BE2C (cell line): ENCODE data around the gene KCNQ2.

Source experiments
- DNase-seq: peaks from one replicate; pipeline ENCODE4 v3.0.0-alpha.2; 2020
- H3K27me3 ChIP-seq: fragments of 250-450 bp; sonication (Bioruptor Pico); 2 replicates; pipeline ENCODE4 v1.5.1; 2020; ENCODE audit warnings: mild to moderate bottlenecking
- H3K36me3 ChIP-seq: fragments of 250-450 bp; sonication (Bioruptor Pico); 2 replicates; pipeline ENCODE4 v1.5.1; 2020; ENCODE audit warnings: mild to moderate bottlenecking
- H3K4me1 ChIP-seq: fragments of 250-450 bp; sonication (Bioruptor Pico); 2 replicates; pipeline ENCODE4 v1.5.1; 2020
- H3K4me3 ChIP-seq: 2 replicates; pipeline ENCODE4 v1.5.1; 2011; ENCODE audit warnings: low read depth, low read length
- H3K9me3 ChIP-seq: fragments of 250-450 bp; sonication (Bioruptor Pico); 2 replicates; pipeline ENCODE4 v1.5.1; 2020
- CTCF ChIP-seq: IDR thresholded peaks from 2 replicates; pipeline ENCODE4 v1.5.1; 2012; ENCODE audit warnings: mild to moderate bottlenecking, low read depth, low read length

The KCNQ2 gene

DNA sequence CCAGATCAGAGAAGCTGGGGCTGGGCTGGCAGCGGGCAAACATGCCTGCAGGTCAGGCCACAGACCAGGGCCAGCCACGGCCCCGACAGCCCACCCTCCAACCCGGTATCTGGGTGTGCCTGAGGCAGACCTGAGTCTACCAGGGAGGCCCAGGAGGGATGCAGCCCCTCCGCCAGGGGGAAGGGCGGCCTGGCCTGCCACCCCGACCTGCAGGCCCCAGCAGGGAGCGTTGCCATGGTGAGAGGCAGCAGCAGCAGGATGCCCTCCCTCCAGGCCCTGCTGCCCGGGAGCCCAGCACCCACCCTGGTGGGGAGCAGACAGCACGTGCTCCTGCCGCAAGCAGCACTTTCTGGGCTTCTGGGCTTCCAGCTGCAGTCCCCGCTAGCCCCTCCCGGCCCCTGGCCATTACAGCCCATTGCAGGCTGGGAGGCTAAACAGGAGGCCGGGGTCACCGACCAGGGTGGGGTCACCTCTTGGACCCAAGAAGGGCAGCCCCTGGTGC is 30.3 kb upstream of the KCNQ2 start:
- Histone ChIP-seq H3K4me1 (peaks cover 28% of the 10 kb centered on the region), H3K4me3 (peak overlapping the region; percentile 41), H3K9me3 (peaks cover 4% of the 10 kb centered on the region; the same call in 1 of the 2 replicates), H3K27me3 (no peaks in the 10 kb centered on the region), H3K36me3 (peaks cover 2% of the 10 kb centered on the region)
- DNase-seq, result peak; percentile 96
- 0 out of 2 replicates have a peak, but pooled peaks have one; percentile 11 for TF ChIP-seq CTCF

DNA sequence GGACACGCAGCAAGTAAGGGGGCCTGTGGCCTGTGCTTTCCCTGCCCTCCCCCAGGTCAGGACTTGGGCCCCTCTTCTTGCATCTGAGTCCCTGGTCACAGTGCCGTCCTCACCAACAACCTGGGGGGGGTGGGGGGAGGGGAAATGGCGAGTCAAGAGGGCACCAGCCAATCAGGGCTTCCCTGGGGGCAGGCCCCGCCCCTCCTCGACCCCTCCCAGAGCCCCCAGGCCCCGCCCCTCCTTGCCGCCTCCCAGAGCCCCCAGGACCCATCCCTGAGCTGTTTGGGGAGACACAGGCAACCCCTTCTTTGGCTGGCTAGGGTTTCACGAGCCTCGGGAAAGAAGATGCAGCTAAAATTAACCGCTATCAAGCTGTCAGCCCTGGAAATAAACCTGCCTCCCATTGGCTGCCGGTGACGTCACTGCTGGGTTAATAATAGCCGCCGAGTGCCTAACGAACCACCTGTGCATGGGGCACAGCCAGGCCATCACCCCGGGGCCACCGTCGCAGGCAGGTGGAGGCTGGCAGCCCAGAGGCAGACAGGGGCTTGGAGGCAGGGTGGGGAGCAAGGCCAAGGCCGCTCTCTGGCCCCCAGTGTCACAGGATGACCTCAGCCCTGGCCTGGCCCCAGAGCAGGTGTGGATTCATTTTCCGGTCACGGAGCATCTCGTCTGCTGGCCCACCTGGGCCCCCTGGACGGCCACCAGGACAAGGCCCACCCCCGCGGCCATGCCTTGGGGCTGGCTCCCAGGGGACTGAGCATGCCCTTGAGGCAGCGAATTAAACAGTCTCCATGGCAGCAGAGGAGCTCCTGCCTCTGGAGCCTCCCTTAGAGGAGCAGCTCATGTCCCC is 29.6 kb upstream of the KCNQ2 start:
- no peaks in the 10 kb centered on the region for H3K27me3 ChIP-seq
- H3K9me3 ChIP-seq, result peaks cover 4% of the 10 kb centered on the region; the same call in 1 of the 2 replicates
- peaks cover 8% of the 10 kb centered on the region for H3K36me3 ChIP-seq
- H3K4me3 ChIP-seq, result peak overlapping the region; percentile 41
- peak; percentile 82 for DNase-seq
- TF ChIP-seq CTCF, result no peak
- peaks cover 33% of the 10 kb centered on the region for H3K4me1 ChIP-seq

DNA sequence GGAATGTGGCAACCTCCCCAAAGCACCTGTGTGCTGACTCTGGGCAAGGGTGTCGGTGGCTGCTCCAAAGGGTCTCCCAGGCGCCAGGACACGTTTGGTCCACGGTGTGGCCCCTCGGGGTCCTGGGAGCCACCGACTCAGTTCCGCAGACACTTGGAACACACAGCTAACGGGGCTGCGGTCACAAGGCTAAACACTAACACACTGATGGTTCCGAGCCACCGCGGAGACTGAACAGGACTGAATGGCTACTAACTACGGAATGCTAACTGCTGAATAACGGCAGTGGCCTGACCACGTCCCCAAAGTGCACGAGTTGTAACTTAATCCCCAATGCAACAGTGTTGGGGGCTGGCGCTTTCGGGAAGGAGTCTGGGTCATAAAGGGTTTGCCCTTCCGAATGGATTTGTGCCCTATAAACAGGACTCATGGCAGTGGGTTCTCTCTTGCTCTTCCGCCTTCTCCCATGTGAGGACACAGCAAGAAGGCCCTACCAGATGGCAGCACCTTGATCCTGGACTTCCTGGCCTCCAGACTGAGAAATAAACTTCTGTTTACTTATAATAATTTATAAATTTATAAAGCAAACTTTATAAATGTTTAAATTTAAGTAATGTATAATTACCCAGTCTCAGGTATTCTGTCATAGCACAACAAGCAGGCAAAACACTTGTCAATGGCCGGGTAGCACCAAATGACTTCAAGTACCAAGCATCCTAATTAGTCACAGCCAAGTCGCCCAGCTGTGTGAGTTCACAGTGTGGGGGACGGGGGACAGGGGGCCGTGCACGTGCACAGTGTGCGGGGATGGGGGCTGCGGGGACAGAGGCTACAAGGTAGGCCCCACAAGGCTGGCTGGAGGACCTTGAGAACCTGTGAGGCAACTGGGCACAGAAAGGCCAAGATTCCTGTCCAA is 28.7 kb upstream of the KCNQ2 start:
- Histone ChIP-seq H3K9me3 (peaks cover 4% of the 10 kb centered on the region; the same call in 1 of the 2 replicates), H3K27me3 (no peaks in the 10 kb centered on the region), H3K4me3 (no peak overlapping the region), H3K36me3 (peaks cover 17% of the 10 kb centered on the region), H3K4me1 (peaks cover 34% of the 10 kb centered on the region)
- TF ChIP-seq CTCF, result no peak
- DNase-seq, result no peak

DNA sequence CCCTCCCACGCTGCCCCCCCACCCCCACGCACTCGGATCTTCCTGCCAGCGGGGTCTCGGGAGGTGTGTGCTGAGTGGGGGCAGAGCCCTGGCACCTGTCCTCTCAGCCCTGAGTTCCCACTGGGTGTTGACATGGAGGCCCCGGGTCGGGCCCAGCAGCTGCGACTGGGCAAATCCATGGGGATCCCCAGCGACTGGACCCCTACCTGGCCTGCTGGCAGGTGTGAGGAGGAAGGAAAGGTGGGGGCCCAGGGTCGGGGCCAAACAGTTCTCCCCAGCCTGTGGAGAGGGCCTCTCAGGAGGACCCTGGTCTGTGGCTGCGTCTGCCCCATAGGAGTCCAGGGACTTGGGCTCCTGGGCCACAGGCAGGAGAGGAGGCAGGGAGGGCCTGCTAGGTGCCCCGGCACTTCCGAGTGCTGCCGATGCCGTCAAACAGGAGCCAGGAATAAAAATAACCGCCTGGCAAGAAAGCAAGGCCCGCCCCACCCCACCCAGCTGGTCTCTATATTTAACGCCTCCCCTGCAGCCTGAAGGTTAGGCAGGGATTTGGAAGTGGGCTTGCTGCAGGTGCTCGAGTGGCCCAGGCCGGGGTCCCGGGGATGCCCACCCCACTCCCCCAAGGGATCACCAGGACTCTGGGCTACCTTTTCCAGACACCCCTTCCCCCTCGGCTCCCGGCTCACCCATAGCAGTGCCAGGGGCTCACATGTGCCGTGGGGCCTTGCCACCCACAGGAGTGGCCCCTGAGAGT is 27.9 kb upstream of the KCNQ2 start:
- Histone ChIP-seq H3K27me3 (no peaks in the 10 kb centered on the region), H3K4me3 (no peak overlapping the region; the same call in 1 of the 2 replicates), H3K4me1 (peaks cover 34% of the 10 kb centered on the region), H3K9me3 (peaks cover 1% of the 10 kb centered on the region; the same call in 1 of the 2 replicates), H3K36me3 (peaks cover 26% of the 10 kb centered on the region)
- no peak for TF ChIP-seq CTCF
- DNase-seq, result no peak

GRCh38 chr20:63499338-63499969 is 27.0 kb upstream of the KCNQ2 start:
- Histone ChIP-seq H3K27me3 (no peaks in the 10 kb centered on the region), H3K9me3 (no peaks in the 10 kb centered on the region), H3K36me3 (peaks cover 34% of the 10 kb centered on the region), H3K4me1 (peaks cover 34% of the 10 kb centered on the region), H3K4me3 (peak overlapping the region; percentile 55)
- TF ChIP-seq CTCF, result no peak
- peak; percentile 80 for DNase-seq
